Stimulated activated CD8-positive, alpha-beta memory T cell treated with anti-CD3 and anti-CD28 coated beads, Interleukin-7, amount 100 ng/mL, for 1 hour (primary cell): ENCODE data around the gene POLR2I.
"Not testable (repeated sequence)": the region's sequence is repeated elsewhere in the genome, so short reads cannot be mapped to it uniquely, and the experiment has no call there.

Experiments
- DNase-seq, 2 donors: peaks; one replicate each; pipeline ENCODE4 v3.0.0-alpha.2; 2020; ENCODE audit warnings: low read depth in 2 of 2

POLR2I gene

DNA sequence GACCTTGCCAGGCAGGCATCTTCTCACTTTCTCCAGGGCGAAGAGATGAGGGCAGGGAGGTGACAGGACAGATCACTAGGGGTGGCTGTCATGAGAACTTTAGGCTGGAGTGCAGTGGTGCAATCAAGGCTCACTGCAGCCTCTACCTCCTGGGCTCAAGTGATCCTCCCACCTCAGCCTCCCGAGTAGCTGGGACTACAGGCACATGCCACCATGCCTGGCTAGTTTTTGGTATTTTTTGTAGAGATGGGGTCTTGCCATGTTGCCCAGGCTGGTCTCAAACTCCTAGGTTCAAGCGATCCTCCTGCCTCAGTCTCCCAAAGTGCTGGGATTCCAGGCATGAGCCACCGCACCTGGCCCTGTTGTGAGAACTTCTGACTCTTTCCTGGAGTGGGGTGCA lies 20.2 kb upstream of the POLR2I start:
- not testable (repeated sequence) for DNase-seq

- DNase-seq: not testable (repeated sequence)
Measured at GRCh38 chr19:36131221-36131620, 16.5 kb upstream of the POLR2I start.

DNA sequence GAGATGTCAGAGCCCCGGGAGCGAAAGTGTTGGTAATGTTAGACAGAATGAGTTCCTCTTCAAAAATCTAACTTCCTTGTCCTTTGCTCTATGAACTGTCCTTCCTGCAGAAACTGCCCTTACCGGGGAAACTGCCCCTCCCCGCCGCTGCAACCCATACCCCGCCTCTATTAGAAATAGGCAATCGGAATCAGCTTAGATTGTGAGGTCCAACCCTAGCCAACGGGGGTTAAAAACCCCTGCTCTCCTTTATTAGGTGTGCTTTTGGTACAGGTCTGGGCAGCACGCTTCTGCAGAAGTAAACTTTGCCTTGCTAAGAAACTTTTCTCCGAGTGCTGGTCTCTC lies 13.7 kb upstream of the POLR2I start:
- DNase-seq: no peak

GRCh38 chr19:36125557-36125956 lies 10.9 kb upstream of the POLR2I start:
- no peak for DNase-seq

GRCh38 chr19:36121486-36122124 lies 6.9 kb upstream of the POLR2I start:
- DNase-seq: no peak

DNA sequence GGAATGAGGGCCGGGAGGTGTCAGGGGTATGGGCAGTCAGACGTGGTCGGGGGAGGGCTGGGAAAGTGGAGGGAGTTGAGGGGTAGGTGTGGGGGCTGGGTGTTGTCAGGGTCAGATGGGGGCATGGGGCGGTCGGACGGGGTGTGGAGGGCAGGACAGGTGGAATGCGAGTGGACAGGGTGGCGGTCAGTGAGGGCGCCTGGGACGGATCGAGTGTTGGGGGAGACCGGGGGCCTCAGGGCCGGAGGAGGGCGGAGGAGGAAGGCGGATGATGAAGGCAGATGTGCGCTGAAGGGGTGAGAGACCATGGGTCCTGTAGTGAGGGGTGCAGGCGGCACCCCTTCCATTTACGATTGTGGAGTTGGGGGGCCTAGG lies 6.3 kb upstream of the POLR2I start:
- no peak for DNase-seq

GRCh38 chr19:36120092-36120983 lies 5.7 kb upstream of the POLR2I start:
- DNase-seq: no peak

GRCh38 chr19:36116344-36116637 lies 1.6 kb upstream of the POLR2I start:
- no peak for DNase-seq

- peak; percentile 76 to 84 for DNase-seq
Measured at GRCh38 chr19:36115453-36116343, 1.0 kb upstream of the POLR2I start, which contains the start of gene TBCB. Gene TBCB, plus strand, starts transcription at chr19:36115468. Its CDS starts 93 bp downstream, at chr19:36115561.

DNA sequence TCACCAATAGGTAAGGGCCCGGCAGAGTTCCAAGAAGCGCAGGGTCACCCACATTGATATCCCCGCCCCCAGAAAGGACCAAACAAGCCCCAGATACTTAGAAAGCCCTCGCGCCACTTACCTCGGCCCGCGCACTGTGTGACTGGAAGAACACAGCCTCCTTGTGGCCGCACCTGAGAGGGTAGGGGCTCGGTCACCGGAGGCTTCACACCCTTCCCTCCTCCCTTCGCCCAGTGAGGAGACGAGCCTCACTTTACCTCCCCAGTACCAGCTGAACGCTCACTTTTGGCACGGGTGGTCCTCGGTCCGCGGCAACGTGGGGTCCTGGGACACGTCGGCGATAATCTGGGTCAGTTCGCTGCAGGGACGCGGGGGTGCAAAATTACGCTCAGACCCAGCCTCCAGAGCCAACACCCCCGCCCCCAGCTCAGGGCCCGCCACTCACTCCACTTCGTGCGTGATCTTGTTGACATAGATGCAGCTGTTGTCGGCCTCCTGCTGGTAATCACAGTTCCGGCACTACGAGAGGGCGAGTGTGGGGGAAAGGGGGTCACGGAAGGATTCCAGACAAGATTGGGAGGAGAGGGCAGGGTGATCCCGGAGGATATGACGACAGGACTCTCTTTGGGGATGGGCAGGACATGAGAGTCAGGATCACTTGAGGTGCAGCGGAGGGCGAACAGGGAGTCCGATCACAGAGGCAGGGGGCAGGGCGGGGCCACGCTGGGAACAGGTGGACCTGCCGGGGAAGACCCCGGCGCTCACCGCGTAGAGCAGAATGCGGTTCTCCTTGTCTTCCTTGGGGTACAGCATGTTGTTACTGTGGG lies 568 bp downstream of the POLR2I start:
- no peak for DNase-seq

GRCh38 chr19:36113425-36113824 lies 1.2 kb downstream of the POLR2I start:
- DNase-seq: no peak

GRCh38 chr19:36112678-36113077 lies 2.0 kb downstream of the POLR2I start:
- DNase-seq: no peak

DNA sequence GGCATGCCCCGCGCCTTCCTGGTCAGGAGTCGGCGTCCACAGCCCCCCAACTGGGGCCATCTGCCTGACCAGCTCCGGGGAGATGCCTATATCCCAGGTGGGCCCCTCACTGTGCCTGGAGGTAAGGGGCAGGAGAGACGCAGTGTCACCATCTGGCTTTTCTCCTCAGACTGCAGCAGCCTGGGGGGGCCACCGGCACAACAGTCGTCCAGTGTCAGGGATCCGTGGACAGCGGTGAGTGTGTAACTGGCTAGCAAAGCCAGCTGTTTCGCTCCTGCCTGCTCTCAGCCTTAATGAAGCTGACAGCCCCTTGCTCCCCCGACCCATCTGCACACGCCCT lies 3.5 kb downstream of the POLR2I start:
- no peak for DNase-seq

GRCh38 chr19:36110487-36111199 lies 4.0 kb downstream of the POLR2I start, which contains the start of gene OVOL3:
Gene OVOL3, plus strand, starts transcription at chr19:36111143. Its CDS starts 60 bp downstream, at chr19:36111203.
- DNase-seq: no peak

DNA sequence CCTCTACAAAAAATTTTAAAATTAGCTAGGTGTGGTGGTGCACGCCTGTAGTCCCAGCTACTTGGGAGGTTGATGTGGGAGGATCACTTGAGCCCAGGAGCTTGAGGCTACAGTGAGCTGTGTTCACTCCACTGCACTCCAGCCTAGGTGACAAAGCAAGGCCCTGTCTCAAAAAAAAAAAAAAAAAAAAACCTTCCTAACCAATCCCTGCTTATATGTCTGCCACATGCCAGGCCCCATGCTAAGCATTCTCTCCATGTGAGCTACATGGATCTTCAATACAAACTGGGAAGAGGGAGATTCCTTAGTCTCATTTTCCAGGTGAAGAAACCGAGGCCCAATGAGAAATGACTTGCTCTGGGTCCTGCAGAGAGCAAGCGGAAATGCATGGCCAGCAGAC lies 6.0 kb downstream of the POLR2I start:
- no peak for DNase-seq

GRCh38 chr19:36106991-36107390 lies 7.7 kb downstream of the POLR2I start:
- DNase-seq: no peak

DNA sequence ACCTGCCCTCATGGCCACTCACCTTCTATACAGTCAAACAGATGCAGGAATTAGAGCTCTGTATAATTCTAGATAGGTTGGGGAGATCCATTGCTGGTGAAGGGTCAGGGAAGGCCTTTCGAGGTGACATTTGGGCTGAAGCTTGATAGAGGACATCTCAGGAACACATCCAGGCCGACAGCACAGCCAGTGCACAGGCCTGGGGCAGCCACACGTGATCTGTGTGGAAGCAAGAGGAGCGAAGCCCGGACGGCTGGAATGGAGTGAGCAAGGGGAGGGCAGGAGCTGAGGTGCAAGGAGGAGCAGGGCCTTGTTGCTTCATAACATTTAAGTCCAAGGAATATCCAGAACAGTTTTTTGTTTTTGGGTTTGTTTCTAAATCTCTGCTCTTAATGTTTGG lies 8.2 kb downstream of the POLR2I start:
- DNase-seq: no peak

DNA sequence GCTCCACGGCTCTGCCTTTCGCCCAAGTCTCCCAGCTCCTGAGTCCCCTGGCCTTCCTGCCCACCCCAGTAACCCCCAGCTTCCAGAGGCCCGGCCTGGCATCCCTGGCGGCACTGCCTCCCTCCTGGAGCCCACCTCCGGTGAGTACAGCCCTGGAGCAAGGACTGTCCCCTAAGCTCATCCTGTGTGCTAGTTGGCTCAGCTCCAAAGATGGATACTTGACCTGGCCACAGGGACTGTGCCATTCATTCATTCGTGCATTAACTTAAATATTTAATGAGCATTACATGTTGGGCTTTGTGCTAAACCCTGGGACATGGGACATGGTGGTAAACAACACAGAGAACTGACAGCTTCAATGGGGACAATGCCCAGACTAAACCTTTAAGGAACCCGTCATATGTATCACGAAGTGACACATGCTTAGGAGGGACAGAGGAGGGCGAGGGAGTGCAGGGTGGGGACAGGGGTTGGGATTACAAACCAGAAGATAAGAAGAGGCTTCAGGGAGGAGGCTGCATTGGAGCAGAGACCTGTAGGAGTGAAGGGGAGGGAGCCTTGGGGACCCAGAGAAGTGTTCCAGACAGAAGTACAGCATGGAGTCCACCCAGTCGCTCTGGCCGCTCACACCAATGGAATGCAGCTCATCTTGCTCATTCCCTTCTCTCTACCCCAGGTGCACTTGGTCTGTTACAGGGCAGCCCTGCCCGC lies 10.7 kb downstream of the POLR2I start:
- no peak for DNase-seq

GRCh38 chr19:36103040-36103626 lies 11.5 kb downstream of the POLR2I start:
- DNase-seq: no peak
